ENCODE data around the gene UPP2. TPM values are rescaled to one million over a fixed set of nuclear protein-coding genes. Genes with fewer than 3 reads are reported as not detected.
A peak's percentile ranks its signal among the peaks of the same experiment; 100 is the strongest.

The UPP2 gene
- total and polyA plus RNA-seq, 2 of the 13 experiments (the other 11 are each of a cell fraction or from before 2014, with no cell fraction given) = 0.07 to 0.28 TPM

- Histone ChIP-seq H3K4me3 (replicated peaks in 1 of 3; ENCODE audit: insufficient read depth in 1 of 3, low read depth in 2 of 3, low read length in 3 of 3) (no peak overlapping the region), H3K9ac (ENCODE audit: insufficient read depth, low read depth, low read length) (no peak overlapping the region), H4K20me1 (ENCODE audit: insufficient read depth, low read length) (no peaks in the 10 kb centered on the region), H2AFZ (ENCODE audit: low read length) (no peak overlapping the region), H3K4me2 (ENCODE audit: low read depth, low read length) (no peak overlapping the region), H3K79me2 (ENCODE audit: insufficient read depth, low read length) (no peaks in the 10 kb centered on the region), H3K27ac (ENCODE audit: extremely low read length, insufficient read depth, low read length) (no peak overlapping the region), H3K9me3 (ENCODE audit: low read length) (no peaks in the 10 kb centered on the region), H3K36me3 (replicated peaks in 1 of 2; ENCODE audit: control insufficient read depth in 1 of 2, insufficient read depth in 2 of 2, low read length in 2 of 2) (no peaks in the 10 kb centered on the region), H3K27me3 (ENCODE audit: control insufficient read depth in 1 of 2, insufficient read depth in 2 of 2, low read length in 2 of 2) (no peaks in the 10 kb centered on the region), H3K4me1 (ENCODE audit: insufficient read depth, low read length) (peaks cover 80% of the 10 kb centered on the region)
- in situ Hi-C loops (cut with HindIII; ENCODE audit: extremely low pct_ligation_motif_present, low pct_unique_long_range_greater_than_20kb) (loop anchor here (5.0 kb wide), 1 partner anchor 275 kb away; the partner anchor contains the start of genes CCDC148 and PKP4), intact Hi-C loops (cut with micrococcal nuclease; ENCODE audit: unreplicated experiment) (no loop called here)
- ChIA-PET CTCF (ENCODE audit: low intra/inter-chr PET ratio, low total read pairs) (no interaction called here), POLR2A (no interaction called here)
- FAIRE-seq (no peak), ATAC-seq (no peak), DNase-seq (ENCODE audit: low spot score) (no peak)
- TF ChIP-seq SMAD3 (CRISPR knock-in tag; IDR thresholded peaks at IDR 0.05) (no peak), DDIT3 (CRISPR knock-in tag; IDR thresholded peaks at IDR 0.05) (no peak), TEAD3 (CRISPR knock-in tag; optimal IDR thresholded peaks at IDR 0.05; ENCODE audit: borderline replicate concordance) (no peak)
- 91% methylated on average over 3 of the region's 3 CpGs for WGBS (ENCODE audit: low lambda C conversion rate)
- BruUV-seq (replicated peaks) = no TSS peak
Measured at GRCh38 chr2:158182676-158183295, 81.1 kb downstream of the UPP2 start.

- no peak overlapping the region for H3K4me3 ChIP-seq (replicated peaks in 1 of 3; ENCODE audit: insufficient read depth in 1 of 3, low read depth in 2 of 3, low read length in 3 of 3)
- no peak overlapping the region for H3K9ac ChIP-seq (ENCODE audit: insufficient read depth, low read depth, low read length)
- no peak for TF ChIP-seq NRL (CRISPR knock-in tag; IDR thresholded peaks at IDR 0.05; ENCODE audit: borderline replicate concordance)
- TF ChIP-seq HOXA5 (CRISPR knock-in tag; IDR thresholded peaks at IDR 0.05) = 0 out of 2 replicates have a peak, but pooled peaks have one; percentile 2
- TF ChIP-seq ZNF354B (CRISPR knock-in tag; IDR thresholded peaks at IDR 0.05) = no peak
- no peak for TF ChIP-seq ZNF674 (CRISPR knock-in tag; IDR thresholded peaks at IDR 0.05; ENCODE audit: low read depth)
- TF ChIP-seq, protein P1, sequence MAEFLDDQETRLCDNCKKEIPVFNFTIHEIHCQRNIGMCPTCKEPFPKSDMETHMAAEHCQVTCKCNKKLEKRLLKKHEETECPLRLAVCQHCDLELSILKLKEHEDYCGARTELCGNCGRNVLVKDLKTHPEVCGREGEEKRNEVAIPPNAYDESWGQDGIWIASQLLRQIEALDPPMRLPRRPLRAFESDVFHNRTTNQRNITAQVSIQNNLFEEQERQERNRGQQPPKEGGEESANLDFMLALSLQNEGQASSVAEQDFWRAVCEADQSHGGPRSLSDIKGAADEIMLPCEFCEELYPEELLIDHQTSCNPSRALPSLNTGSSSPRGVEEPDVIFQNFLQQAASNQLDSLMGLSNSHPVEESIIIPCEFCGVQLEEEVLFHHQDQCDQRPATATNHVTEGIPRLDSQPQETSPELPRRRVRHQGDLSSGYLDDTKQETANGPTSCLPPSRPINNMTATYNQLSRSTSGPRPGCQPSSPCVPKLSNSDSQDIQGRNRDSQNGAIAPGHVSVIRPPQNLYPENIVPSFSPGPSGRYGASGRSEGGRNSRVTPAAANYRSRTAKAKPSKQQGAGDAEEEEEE (CRISPR knock-in tag; IDR thresholded peaks at IDR 0.05; ENCODE audit: borderline replicate concordance) = no peak
- TF ChIP-seq MED1 (CRISPR knock-in tag; IDR thresholded peaks at IDR 0.05) = no peak
- 0 out of 2 replicates have a peak, but pooled peaks have one; percentile 5 for TF ChIP-seq SATB2 (CRISPR knock-in tag; IDR thresholded peaks at IDR 0.05)
- TF ChIP-seq, protein P2, sequence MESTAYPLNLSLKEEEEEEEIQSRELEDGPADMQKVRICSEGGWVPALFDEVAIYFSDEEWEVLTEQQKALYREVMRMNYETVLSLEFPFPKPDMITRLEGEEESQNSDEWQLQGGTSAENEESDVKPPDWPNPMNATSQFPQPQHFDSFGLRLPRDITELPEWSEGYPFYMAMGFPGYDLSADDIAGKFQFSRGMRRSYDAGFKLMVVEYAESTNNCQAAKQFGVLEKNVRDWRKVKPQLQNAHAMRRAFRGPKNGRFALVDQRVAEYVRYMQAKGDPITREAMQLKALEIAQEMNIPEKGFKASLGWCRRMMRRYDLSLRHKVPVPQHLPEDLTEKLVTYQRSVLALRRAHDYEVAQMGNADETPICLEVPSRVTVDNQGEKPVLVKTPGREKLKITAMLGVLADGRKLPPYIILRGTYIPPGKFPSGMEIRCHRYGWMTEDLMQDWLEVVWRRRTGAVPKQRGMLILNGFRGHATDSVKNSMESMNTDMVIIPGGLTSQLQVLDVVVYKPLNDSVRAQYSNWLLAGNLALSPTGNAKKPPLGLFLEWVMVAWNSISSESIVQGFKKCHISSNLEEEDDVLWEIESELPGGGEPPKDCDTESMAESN (CRISPR knock-in tag; conservative IDR thresholded peaks at IDR 0.05) = no peak
- TF ChIP-seq, protein P3, sequence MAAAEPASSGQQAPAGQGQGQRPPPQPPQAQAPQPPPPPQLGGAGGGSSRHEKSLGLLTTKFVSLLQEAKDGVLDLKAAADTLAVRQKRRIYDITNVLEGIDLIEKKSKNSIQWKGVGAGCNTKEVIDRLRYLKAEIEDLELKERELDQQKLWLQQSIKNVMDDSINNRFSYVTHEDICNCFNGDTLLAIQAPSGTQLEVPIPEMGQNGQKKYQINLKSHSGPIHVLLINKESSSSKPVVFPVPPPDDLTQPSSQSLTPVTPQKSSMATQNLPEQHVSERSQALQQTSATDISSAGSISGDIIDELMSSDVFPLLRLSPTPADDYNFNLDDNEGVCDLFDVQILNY (CRISPR knock-in tag; conservative IDR thresholded peaks at IDR 0.05) = no peak
- no peak for TF ChIP-seq REL (CRISPR knock-in tag; conservative IDR thresholded peaks at IDR 0.05)
- no peaks in the 10 kb centered on the region for H3K79me2 ChIP-seq (ENCODE audit: insufficient read depth, low read length)
- 48% methylated on average over 1 of the region's 1 CpG for WGBS (ENCODE audit: low lambda C conversion rate)
- ATAC-seq (no peak), DNase-seq (ENCODE audit: low spot score) (no peak), FAIRE-seq (no peak)
- in situ Hi-C loops (cut with HindIII; ENCODE audit: extremely low pct_ligation_motif_present, low pct_unique_long_range_greater_than_20kb) (loop anchor here (5.0 kb wide), 1 partner anchor 273 kb away; the partner anchor contains the start of genes CCDC148 and PKP4), intact Hi-C loops (cut with micrococcal nuclease; ENCODE audit: unreplicated experiment) (loop anchor here (2.0 kb wide), 1 partner anchor 23 kb away; no protein-coding TSS in a partner anchor)
- no peaks in the 10 kb centered on the region for H4K20me1 ChIP-seq (ENCODE audit: insufficient read depth, low read length)
- BruUV-seq (replicated peaks) = no TSS peak
- H3K27me3 ChIP-seq (ENCODE audit: control insufficient read depth in 1 of 2, insufficient read depth in 2 of 2, low read length in 2 of 2) = no peaks in the 10 kb centered on the region
- no peak overlapping the region for H3K4me2 ChIP-seq (ENCODE audit: low read depth, low read length)
- H2AFZ ChIP-seq (ENCODE audit: low read length) = no peak overlapping the region
- no peaks in the 10 kb centered on the region for H3K9me3 ChIP-seq (ENCODE audit: low read length)
- H3K27ac ChIP-seq (ENCODE audit: extremely low read length, insufficient read depth, low read length) = no peak overlapping the region
- ChIA-PET CTCF (ENCODE audit: low intra/inter-chr PET ratio, low total read pairs) (no interaction called here), POLR2A (interaction anchor here (0.8 to 0.9 kb wide), 2 partner anchors 56 to 273 kb away, joined by 4 read pairs; no protein-coding TSS in a partner anchor)
- no peaks in the 10 kb centered on the region for H3K36me3 ChIP-seq (replicated peaks in 1 of 2; ENCODE audit: control insufficient read depth in 1 of 2, insufficient read depth in 2 of 2, low read length in 2 of 2)
- H3K4me1 ChIP-seq (ENCODE audit: insufficient read depth, low read length) = peaks cover 91% of the 10 kb centered on the region
Measured at GRCh38 chr2:158184001-158184400, 82.3 kb downstream of the UPP2 start.
